ENCODE measurements around the gene ABLIM3. TPM values are rescaled to one million over a fixed set of nuclear protein-coding genes. Genes with fewer than 3 reads are reported as not detected.

ABLIM3 gene
- total and polyA plus RNA-seq, 10 of the 15 experiments (the other 5 are each of a cell fraction or from before 2014, with no cell fraction given) = 0.03 TPM; not detected in 9

DNA sequence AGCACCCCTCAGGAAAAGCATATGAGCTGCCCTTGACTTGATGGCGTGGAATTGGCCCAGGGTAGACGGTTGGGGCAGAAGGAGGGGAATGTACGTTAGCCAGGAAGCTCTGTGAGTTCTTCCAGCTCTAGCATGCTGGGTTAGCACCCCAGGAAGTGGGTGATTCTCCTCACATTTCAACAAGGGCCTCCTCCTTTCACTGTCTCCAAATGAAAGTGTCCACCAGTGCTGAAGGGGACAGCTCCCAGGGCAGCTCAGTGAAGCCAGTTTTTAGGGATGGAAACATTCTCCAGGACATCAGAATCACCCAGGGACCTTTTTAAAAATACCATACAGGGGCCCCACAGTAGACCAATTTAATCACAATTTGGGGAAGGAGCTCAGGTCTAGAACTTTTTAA is 113.2 kb downstream of the ABLIM3 start:
- Histone ChIP-seq H3K36me3 (ENCODE audit: control insufficient read depth in 2 of 2, insufficient read depth in 2 of 2, low read length in 1 of 2) (no peaks in the 10 kb centered on the region), H3K4me2 (ENCODE audit: control insufficient read depth, insufficient read depth) (no peak overlapping the region), H3K9me3 (replicated peaks; ENCODE audit: control insufficient read depth, insufficient read depth, low read length) (no peaks in the 10 kb centered on the region), H3K79me2 (ENCODE audit: control insufficient read depth, insufficient read depth, low read length) (no peaks in the 10 kb centered on the region), H3K27me3 (replicated peaks in 1 of 2; ENCODE audit: control insufficient read depth in 2 of 2, insufficient read depth in 2 of 2, low read length in 1 of 2) (no peaks in the 10 kb centered on the region; a peak in 1 of 4 replicates), H2AFZ (ENCODE audit: control insufficient read depth, low read depth, low read length) (no peak overlapping the region), H3K4me3 (no peak overlapping the region), H3K4me1 (ENCODE audit: control insufficient read depth, insufficient read depth, low read length) (no peaks in the 10 kb centered on the region), H3K27ac (ENCODE audit: control insufficient read depth, insufficient read depth) (no peak overlapping the region), H4K20me1 (ENCODE audit: control insufficient read depth, insufficient read depth) (no peaks in the 10 kb centered on the region), H3K9ac (ENCODE audit: control insufficient read depth, insufficient read depth, low read length) (no peak overlapping the region)
- ATAC-seq (no peak), FAIRE-seq (no peak), DNase-seq (ENCODE audit: low read depth, low spot score) (no peak)
- POLR2A ChIA-PET = no interaction called here
- RAD21 ChIA-PET (ENCODE audit: unreplicated experiment) = no interaction called here
- TF ChIP-seq REST (IDR thresholded peaks at IDR 0.05; ENCODE audit: low read depth, low read length) (peak; percentile 69), ZBTB33 (IDR thresholded peaks at IDR 0.05) (no peak)
- 10% methylated on average over 3 of the region's 3 CpGs for WGBS (ENCODE audit: insufficient coverage, insufficient replicate concordance, low lambda C conversion rate, missing lambda C conversion rate)
- SMC1A ChIA-PET (ENCODE audit: uncharacterized antibody, unreplicated experiment) = interaction anchor here (1.4 kb wide), 1 partner anchor 13 kb away, joined by 4 read pairs; no protein-coding TSS in a partner anchor
- CTCF ChIA-PET = interaction anchor here (0.6 to 1.1 kb wide), 2 partner anchors 15 to 20 kb away, joined by 3 read pairs; no protein-coding TSS in a partner anchor
- no TSS peak for BruUV-seq (replicated peaks)
- in situ Hi-C loops (cut with MboI) = no loop called here
- intact Hi-C loops (cut with micrococcal nuclease; ENCODE audit: unreplicated experiment) = no loop called here
